Ectodermal cell (in vitro differentiated cells): ENCODE measurements around the gene CDH2.
A peak's percentile ranks its signal among the peaks of the same experiment; 100 is the strongest.

Experiments
- H3K27ac ChIP-seq: 2 replicates; pipeline ENCODE4 v1.7.0; 2013; ENCODE audit warnings: mild to moderate bottlenecking, low read depth, low read length; ENCODE audit not compliant: insufficient read depth, poor library complexity, severe bottlenecking
- H3K27me3 ChIP-seq: 2 replicates; pipeline ENCODE4 v1.7.0; 2013; ENCODE audit warnings: mild to moderate bottlenecking, low read length; ENCODE audit not compliant: insufficient read depth, control insufficient read depth, poor library complexity, severe bottlenecking
- H3K36me3 ChIP-seq: one replicate; pipeline ENCODE4 v1.7.0; 2013; ENCODE audit warnings: low read length; ENCODE audit not compliant: control insufficient read depth, insufficient read depth
- H3K4me1 ChIP-seq: one replicate; pipeline ENCODE4 v1.7.0; 2013; ENCODE audit warnings: low read length; ENCODE audit not compliant: control insufficient read depth, insufficient read depth
- H3K4me3 ChIP-seq: 2 replicates; pipeline ENCODE4 v1.7.0; 2013; ENCODE audit warnings: low read depth, low read length, control low read depth; ENCODE audit not compliant: insufficient read depth
- H3K9me3 ChIP-seq: 2 replicates; pipeline ENCODE4 v1.7.0; 2013; ENCODE audit warnings: mild to moderate bottlenecking, low read length, moderate library complexity; ENCODE audit not compliant: control insufficient read depth
- WGBS, 2 experiments: methylation state at CpG; one replicate each; pipeline ENCODE4 v1.1.7; 2013; ENCODE audit warnings: missing lambda C conversion rate in 2 of 2; 5-methylcytosine and 5-hydroxymethylcytosine counted together

Gene CDH2

GRCh38 chr18:28062443-28062842 lies 114.5 kb downstream of the CDH2 start:
- no peaks in the 10 kb centered on the region for H3K27me3 ChIP-seq
- no peak overlapping the region for H3K27ac ChIP-seq
- no peaks in the 10 kb centered on the region for H3K36me3 ChIP-seq
- H3K9me3 ChIP-seq, result no peaks in the 10 kb centered on the region
- peaks cover 5% of the 10 kb centered on the region for H3K4me1 ChIP-seq
- no peak overlapping the region for H3K4me3 ChIP-seq
- WGBS, 2 experiments, result 92 to 97% methylated on average over 4 of the region's 4 CpGs

GRCh38 chr18:28059861-28060260 lies 117.1 kb downstream of the CDH2 start:
- Histone ChIP-seq H3K4me3 (no peak overlapping the region), H3K4me1 (no peaks in the 10 kb centered on the region), H3K9me3 (no peaks in the 10 kb centered on the region), H3K36me3 (no peaks in the 10 kb centered on the region), H3K27ac (no peak overlapping the region), H3K27me3 (no peaks in the 10 kb centered on the region)
- WGBS, 2 experiments, result 96% methylated on average over 3 of the region's 3 CpGs

- no peaks in the 10 kb centered on the region for H3K9me3 ChIP-seq
- no peak overlapping the region for H3K27ac ChIP-seq
- H3K27me3 ChIP-seq, result no peaks in the 10 kb centered on the region
- H3K36me3 ChIP-seq, result peaks cover 4% of the 10 kb centered on the region
- no peak overlapping the region for H3K4me3 ChIP-seq
- H3K4me1 ChIP-seq, result peaks cover 17% of the 10 kb centered on the region
These were observed 126.4 kb downstream of the CDH2 start for GRCh38 chr18:28050545-28050944.

GRCh38 chr18:28048612-28049011 lies 128.3 kb downstream of the CDH2 start:
- WGBS, 2 experiments, result 74 to 96% methylated on average over 2 of the region's 2 CpGs
- H3K4me3 ChIP-seq, result no peak overlapping the region

GRCh38 chr18:28045880-28046279 lies 131.1 kb downstream of the CDH2 start:
- H3K27ac ChIP-seq, result no peak overlapping the region
- no peak overlapping the region for H3K4me3 ChIP-seq
- H3K36me3 ChIP-seq, result peaks cover 4% of the 10 kb centered on the region
- 79 to 82% methylated on average over 2 to 3 of the region's 3 CpGs for WGBS, 2 experiments
- H3K4me1 ChIP-seq, result peaks cover 47% of the 10 kb centered on the region
- H3K9me3 ChIP-seq, result no peaks in the 10 kb centered on the region
- no peaks in the 10 kb centered on the region for H3K27me3 ChIP-seq

More at GRCh38 chr18:28048612-28049011, 128.3 kb downstream of the CDH2 start:
- Histone ChIP-seq H3K27me3 (no peaks in the 10 kb centered on the region), H3K4me1 (peaks cover 33% of the 10 kb centered on the region), H3K27ac (no peak overlapping the region), H3K9me3 (no peaks in the 10 kb centered on the region), H3K36me3 (peaks cover 4% of the 10 kb centered on the region)

GRCh38 chr18:28045176-28045810 lies 131.6 kb downstream of the CDH2 start:
- H3K4me1 ChIP-seq, result peaks cover 53% of the 10 kb centered on the region
- peaks cover 4% of the 10 kb centered on the region for H3K36me3 ChIP-seq
- H3K9me3 ChIP-seq, result no peaks in the 10 kb centered on the region
- WGBS, 2 experiments, result 68 to 76% methylated on average over 3 of the region's 3 CpGs
- H3K27ac ChIP-seq, result no peak overlapping the region
- H3K27me3 ChIP-seq, result no peaks in the 10 kb centered on the region
- no peak overlapping the region for H3K4me3 ChIP-seq

- WGBS, 2 experiments, result 93 to 97% methylated on average over 4 of the region's 4 CpGs
- Histone ChIP-seq H3K27me3 (no peaks in the 10 kb centered on the region), H3K9me3 (no peaks in the 10 kb centered on the region), H3K27ac (peak overlapping the region; percentile 6), H3K4me1 (peaks cover 53% of the 10 kb centered on the region), H3K36me3 (no peaks in the 10 kb centered on the region), H3K4me3 (no peak overlapping the region)
These were observed 132.9 kb downstream of the CDH2 start for GRCh38 chr18:28044036-28044435.

GRCh38 chr18:28043631-28044030 lies 133.3 kb downstream of the CDH2 start:
- Histone ChIP-seq H3K9me3 (no peaks in the 10 kb centered on the region), H3K4me3 (no peak overlapping the region), H3K36me3 (no peaks in the 10 kb centered on the region), H3K4me1 (peaks cover 50% of the 10 kb centered on the region), H3K27ac (no peak overlapping the region), H3K27me3 (no peaks in the 10 kb centered on the region)
- WGBS, 2 experiments, result 89 to 92% methylated on average over 3 of the region's 3 CpGs

GRCh38 chr18:28041366-28041765 lies 135.6 kb downstream of the CDH2 start:
- H3K4me3 ChIP-seq, result no peak overlapping the region
- no peaks in the 10 kb centered on the region for H3K27me3 ChIP-seq
- H3K4me1 ChIP-seq, result peaks cover 54% of the 10 kb centered on the region
- H3K36me3 ChIP-seq, result no peaks in the 10 kb centered on the region
- H3K9me3 ChIP-seq, result no peaks in the 10 kb centered on the region
- 41 to 54% methylated on average over 5 of the region's 5 CpGs for WGBS, 2 experiments
- H3K27ac ChIP-seq, result peak overlapping the region; percentile 70

- Histone ChIP-seq H3K9me3 (no peaks in the 10 kb centered on the region), H3K4me3 (no peak overlapping the region), H3K36me3 (no peaks in the 10 kb centered on the region), H3K4me1 (peaks cover 57% of the 10 kb centered on the region), H3K27ac (no peak overlapping the region), H3K27me3 (no peaks in the 10 kb centered on the region)
These were observed 136.2 kb downstream of the CDH2 start for GRCh38 chr18:28040716-28041115.

- Histone ChIP-seq H3K4me3 (no peak overlapping the region), H3K27me3 (no peaks in the 10 kb centered on the region), H3K9me3 (no peaks in the 10 kb centered on the region), H3K27ac (no peak overlapping the region), H3K4me1 (peaks cover 58% of the 10 kb centered on the region), H3K36me3 (no peaks in the 10 kb centered on the region)
- 91 to 93% methylated on average over 2 of the region's 2 CpGs for WGBS, 2 experiments
These were observed 136.7 kb downstream of the CDH2 start for GRCh38 chr18:28040211-28040610.
